SU-DHL-6 (cell line): ENCODE data around the gene CFAP20DC.
"Not testable (repeated sequence)": the region's sequence is repeated elsewhere in the genome, so short reads cannot be mapped to it uniquely, and the experiment has no call there.

Experiments used
- H2AFZ ChIP-seq: fragments of 200-600 bp; sonication (generic); 2 replicates; pipeline ENCODE4 v1.6.1; 2014; ENCODE audit warnings: low read depth, mild to moderate bottlenecking, moderate library complexity, mixed read lengths, antibody characterized with exemption, low read length; ENCODE audit not compliant: severe bottlenecking
- H3F3A ChIP-seq: fragments of 200-600 bp; shearing (Covaris generic); 2 replicates; pipeline ENCODE4 v1.6.0; 2016; ENCODE audit warnings: antibody characterized with exemption, mild to moderate bottlenecking; ENCODE audit not compliant: insufficient read depth
- H3K27ac ChIP-seq: fragments of 200-600 bp; sonication (generic); 2 replicates; pipeline ENCODE4 v1.5.1; 2016; ENCODE audit warnings: low read depth, mild to moderate bottlenecking, low read length, moderate library complexity, mixed read lengths
- H3K27me3 ChIP-seq: fragments of 200-600 bp; sonication (generic), shearing (Covaris generic); 2 replicates; pipeline ENCODE4 v1.6.0; 2014; ENCODE audit warnings: mild to moderate bottlenecking, low read length
- H3K36me3 ChIP-seq: fragments of 200-600 bp; sonication (generic); 2 replicates; pipeline ENCODE4 v1.6.1; 2014; ENCODE audit warnings: mild to moderate bottlenecking, low read length, mixed read lengths
- H3K4me2 ChIP-seq: fragments of 300-600, 200-600 bp; shearing (Covaris generic), sonication (generic); 2 replicates; pipeline ENCODE4 v1.6.0; 2014; ENCODE audit warnings: low read length, low read depth, mild to moderate bottlenecking; ENCODE audit not compliant: poor library complexity, severe bottlenecking
- H3K4me3 ChIP-seq: fragments of 200-600 bp; sonication (generic); 2 replicates; pipeline ENCODE4 v1.5.1; 2014; ENCODE audit warnings: antibody characterized with exemption, low read length, mild to moderate bottlenecking, mixed read lengths; ENCODE audit not compliant: insufficient read depth, poor library complexity, severe bottlenecking
- H3K79me2 ChIP-seq: fragments of 200-600 bp; sonication (generic); 2 replicates; pipeline ENCODE4 v1.6.1; 2014; ENCODE audit warnings: mild to moderate bottlenecking, low read length, moderate library complexity; ENCODE audit not compliant: insufficient read depth
- H3K9ac ChIP-seq: fragments of 200-600 bp; sonication (generic); 2 replicates; pipeline ENCODE4 v1.7.0; 2014; ENCODE audit warnings: mild to moderate bottlenecking, low read length
- H3K9me2 ChIP-seq: fragments of 200-600 bp; sonication (generic); replicated peaks from 2 replicates; pipeline ENCODE4 v1.6.1; 2014; ENCODE audit warnings: low read length; ENCODE audit not compliant: insufficient read depth
- H3K9me3 ChIP-seq: fragments of 200-600 bp; sonication (generic); 2 replicates; pipeline ENCODE4 v1.6.1; 2014; ENCODE audit warnings: low read length, mixed read lengths; ENCODE audit not compliant: insufficient read depth
- H4K20me1 ChIP-seq: fragments of 200-600 bp; sonication (generic); 2 replicates; pipeline ENCODE4 v1.6.1; 2014; ENCODE audit warnings: low read depth, mild to moderate bottlenecking, antibody characterized with exemption, low read length, moderate library complexity, mixed read lengths
- EZH2phosphoT487 ChIP-seq: fragments of 200-600 bp; sonication (generic), shearing (Covaris generic); conservative IDR thresholded peaks from 2 replicates; pipeline ENCODE4 v1.6.1; 2018; ENCODE audit warnings: mild to moderate bottlenecking, antibody characterized with exemption, low read length, moderate library complexity, mixed read lengths
- TF ChIP-seq, protein P1 (sequence below): fragments of 200-600 bp; sonication (generic); IDR thresholded peaks from one replicate; pipeline ENCODE4 v1.5.1; 2017; ENCODE audit warnings: antibody characterized with exemption, mild to moderate bottlenecking, low read length, moderate library complexity; ENCODE audit not compliant: insufficient read depth, poor library complexity, severe bottlenecking

CFAP20DC gene

DNA sequence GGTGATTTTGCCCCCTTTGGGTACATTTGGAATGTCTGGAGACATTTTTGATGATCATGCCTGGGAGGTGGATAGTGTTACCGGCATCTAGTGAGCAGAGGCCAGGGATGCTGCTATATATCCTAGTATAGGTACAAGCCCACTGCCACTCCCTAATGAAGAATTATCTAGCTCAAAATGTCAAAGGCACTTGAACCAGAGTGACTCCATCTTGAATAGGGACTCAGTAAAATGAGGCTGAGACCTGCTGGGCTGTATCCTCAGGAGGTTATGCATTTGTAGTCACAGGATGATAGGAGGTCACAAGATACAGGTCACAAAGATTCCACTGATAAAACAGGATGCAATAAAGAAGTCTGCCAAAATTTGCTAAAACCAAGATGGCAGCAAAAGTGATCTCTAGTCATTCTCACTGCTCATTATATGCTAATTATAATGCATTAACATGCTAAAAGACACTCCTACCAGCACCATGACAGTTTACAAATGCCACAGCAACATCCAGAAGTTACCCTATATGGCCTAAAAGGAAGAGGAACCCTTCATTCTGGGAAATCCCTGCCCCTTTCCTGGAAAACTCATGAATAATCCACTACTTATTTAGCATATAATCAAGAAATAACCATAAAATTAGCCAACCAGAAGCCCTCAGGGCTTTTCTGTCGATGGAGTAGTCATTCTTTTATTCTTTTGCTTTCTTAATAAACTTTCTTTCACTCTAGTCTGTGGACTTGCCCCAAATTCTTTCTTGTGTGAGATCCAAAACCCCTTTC, 343.2 kb downstream of the CFAP20DC start:
- H3F3A ChIP-seq = no peaks in the 10 kb centered on the region

DNA sequence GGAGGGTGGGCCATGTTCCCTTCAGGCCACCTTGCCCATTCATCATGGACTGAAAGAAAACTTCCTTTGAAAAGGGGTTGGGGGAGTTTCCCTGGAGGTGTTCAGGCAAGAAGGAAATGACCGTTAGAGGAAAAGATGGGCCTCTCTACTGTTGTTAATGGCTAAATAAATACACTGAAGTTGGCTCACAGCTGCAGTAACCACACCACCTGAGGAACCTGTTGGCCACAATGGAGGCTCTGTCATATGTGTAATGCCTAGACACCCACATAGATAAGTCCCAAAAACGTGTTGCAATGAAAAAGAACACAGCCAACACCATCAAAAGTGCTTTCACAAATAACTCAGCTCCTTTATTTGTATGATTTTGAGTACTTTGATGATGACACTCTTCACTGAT, 345.1 kb downstream of the CFAP20DC start:
- H4K20me1 ChIP-seq = no peaks in the 10 kb centered on the region
- no peaks in the 10 kb centered on the region for H3F3A ChIP-seq
- no peaks in the 10 kb centered on the region for H3K9me3 ChIP-seq
- H3K4me3 ChIP-seq = no peak overlapping the region
- no peaks in the 10 kb centered on the region for H3K36me3 ChIP-seq
- H3K27ac ChIP-seq = no peak overlapping the region
- no peaks in the 10 kb centered on the region for H3K27me3 ChIP-seq
- no peak for TF ChIP-seq EZH2phosphoT487
- TF ChIP-seq, protein P1, sequence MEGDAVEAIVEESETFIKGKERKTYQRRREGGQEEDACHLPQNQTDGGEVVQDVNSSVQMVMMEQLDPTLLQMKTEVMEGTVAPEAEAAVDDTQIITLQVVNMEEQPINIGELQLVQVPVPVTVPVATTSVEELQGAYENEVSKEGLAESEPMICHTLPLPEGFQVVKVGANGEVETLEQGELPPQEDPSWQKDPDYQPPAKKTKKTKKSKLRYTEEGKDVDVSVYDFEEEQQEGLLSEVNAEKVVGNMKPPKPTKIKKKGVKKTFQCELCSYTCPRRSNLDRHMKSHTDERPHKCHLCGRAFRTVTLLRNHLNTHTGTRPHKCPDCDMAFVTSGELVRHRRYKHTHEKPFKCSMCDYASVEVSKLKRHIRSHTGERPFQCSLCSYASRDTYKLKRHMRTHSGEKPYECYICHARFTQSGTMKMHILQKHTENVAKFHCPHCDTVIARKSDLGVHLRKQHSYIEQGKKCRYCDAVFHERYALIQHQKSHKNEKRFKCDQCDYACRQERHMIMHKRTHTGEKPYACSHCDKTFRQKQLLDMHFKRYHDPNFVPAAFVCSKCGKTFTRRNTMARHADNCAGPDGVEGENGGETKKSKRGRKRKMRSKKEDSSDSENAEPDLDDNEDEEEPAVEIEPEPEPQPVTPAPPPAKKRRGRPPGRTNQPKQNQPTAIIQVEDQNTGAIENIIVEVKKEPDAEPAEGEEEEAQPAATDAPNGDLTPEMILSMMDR = no peak
- no peak overlapping the region for H3K4me2 ChIP-seq
- no peaks in the 10 kb centered on the region for H3K9me2 ChIP-seq
- no peaks in the 10 kb centered on the region for H3K79me2 ChIP-seq
- H3K9ac ChIP-seq = no peak overlapping the region
- no peak overlapping the region for H2AFZ ChIP-seq

More for the DNA sequence above, 343.2 kb downstream of the CFAP20DC start:
- Histone ChIP-seq H2AFZ (no peak overlapping the region), H3K27me3 (no peaks in the 10 kb centered on the region), H4K20me1 (no peaks in the 10 kb centered on the region), H3K9me2 (no peaks in the 10 kb centered on the region), H3K4me3 (no peak overlapping the region), H3K4me2 (no peak overlapping the region), H3K9ac (no peak overlapping the region), H3K79me2 (no peaks in the 10 kb centered on the region), H3K27ac (no peak overlapping the region), H3K9me3 (no peaks in the 10 kb centered on the region), H3K36me3 (no peaks in the 10 kb centered on the region)
- TF ChIP-seq, protein P1 = no peak
- TF ChIP-seq EZH2phosphoT487 = no peak

DNA sequence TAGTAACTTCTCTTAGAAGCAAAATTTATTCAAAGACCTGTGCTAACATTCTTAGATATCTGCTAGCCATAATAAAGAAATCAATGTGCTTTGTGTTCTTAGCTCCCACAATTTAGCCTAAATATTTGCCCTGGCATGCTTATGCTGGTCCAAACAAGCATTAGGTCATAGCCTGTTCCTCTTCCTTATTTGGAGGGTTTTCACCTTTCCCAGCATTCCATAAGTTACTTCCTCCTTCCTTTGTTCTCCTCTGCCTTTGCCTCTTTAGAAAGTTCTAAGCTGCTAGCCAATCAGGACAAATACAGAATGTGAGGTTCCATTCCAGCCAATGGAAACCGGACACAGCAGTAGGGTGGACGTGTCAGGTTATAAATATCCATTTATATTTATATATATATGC, 345.5 kb downstream of the CFAP20DC start:
- not testable (repeated sequence) for H3K27me3 ChIP-seq, H3K9me3 ChIP-seq, H3K9me2 ChIP-seq, H4K20me1 ChIP-seq, H3K4me2 ChIP-seq, H2AFZ ChIP-seq, H3K79me2 ChIP-seq, H3F3A ChIP-seq, H3K9ac ChIP-seq, H3K27ac ChIP-seq, H3K36me3 ChIP-seq, H3K4me3 ChIP-seq

DNA sequence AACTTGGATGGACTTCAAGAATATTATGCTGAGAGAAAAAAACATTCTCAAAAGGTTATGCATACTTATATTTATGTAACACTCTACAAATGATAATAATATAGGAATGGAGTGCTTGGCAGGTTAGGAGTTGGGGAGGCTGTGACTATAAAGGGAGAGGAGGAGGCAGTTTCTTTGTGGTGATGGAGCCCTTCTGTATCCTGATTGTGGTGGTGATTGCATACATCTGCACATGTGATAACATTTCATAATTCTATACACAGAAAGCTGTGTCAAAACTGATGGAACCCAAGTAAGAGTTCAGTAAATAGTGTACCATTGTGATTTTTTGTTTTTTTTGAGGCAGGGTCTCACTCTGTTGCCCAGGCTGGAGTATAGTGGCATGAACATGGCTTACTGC, 351.6 kb downstream of the CFAP20DC start:
- H4K20me1 ChIP-seq = no peaks in the 10 kb centered on the region

More for the DNA sequence above, 351.6 kb downstream of the CFAP20DC start:
- Histone ChIP-seq H3K36me3 (no peaks in the 10 kb centered on the region), H3K27me3 (no peaks in the 10 kb centered on the region), H2AFZ (no peak overlapping the region), H3K9me3 (no peaks in the 10 kb centered on the region; the same call in 1 of the 2 replicates), H3K4me2 (no peak overlapping the region), H3K4me3 (no peak overlapping the region), H3K9me2 (no peaks in the 10 kb centered on the region), H3F3A (no peaks in the 10 kb centered on the region), H3K79me2 (no peaks in the 10 kb centered on the region), H3K9ac (no peak overlapping the region), H3K27ac (no peak overlapping the region)
- TF ChIP-seq, protein P1 = no peak
- no peak for TF ChIP-seq EZH2phosphoT487
